Measurements from ENCODE around the gene TSC22D3.

The TSC22D3 gene

GRCh38 chrX:107704587-107704986 is 71.0 kb downstream of the TSC22D3 start:
- in situ Hi-C loops (cut with HindIII; ENCODE audit: low pct_ligation_motif_present, low sequenced_read_pairs), result no loop called here
- no peak for DNase-seq

GRCh38 chrX:107704181-107704580 is 71.4 kb downstream of the TSC22D3 start:
- H3K4me3 ChIP-seq (ENCODE audit: low read depth, low read length), result no peak overlapping the region
- DNase-seq, result no peak
- no peak overlapping the region for H3K27ac ChIP-seq
- H3K36me3 ChIP-seq (replicated peaks), result no peaks in the 10 kb centered on the region
- in situ Hi-C loops (cut with HindIII; ENCODE audit: low pct_ligation_motif_present, low sequenced_read_pairs), result no loop called here
- no peak for TF ChIP-seq CTCF (IDR thresholded peaks at IDR 0.05; ENCODE audit: low read depth, low read length, missing control alignments)
- no peaks in the 10 kb centered on the region for H3K27me3 ChIP-seq (replicated peaks)

More at GRCh38 chrX:107704587-107704986, 71.0 kb downstream of the TSC22D3 start:
- Histone ChIP-seq H3K27ac (no peak overlapping the region), H3K27me3 (replicated peaks) (no peaks in the 10 kb centered on the region), H3K36me3 (replicated peaks) (no peaks in the 10 kb centered on the region), H3K4me3 (ENCODE audit: low read depth, low read length) (no peak overlapping the region)
- no peak for TF ChIP-seq CTCF (IDR thresholded peaks at IDR 0.05; ENCODE audit: low read depth, low read length, missing control alignments)

GRCh38 chrX:107701493-107702121 is 74.0 kb downstream of the TSC22D3 start:
- in situ Hi-C loops (cut with HindIII; ENCODE audit: low pct_ligation_motif_present, low sequenced_read_pairs), result no loop called here
- no peak overlapping the region for H3K27ac ChIP-seq
- no peak for DNase-seq
- H3K36me3 ChIP-seq (replicated peaks), result no peaks in the 10 kb centered on the region
- TF ChIP-seq CTCF (IDR thresholded peaks at IDR 0.05; ENCODE audit: low read depth, low read length, missing control alignments), result no peak
- no peaks in the 10 kb centered on the region for H3K27me3 ChIP-seq (replicated peaks)
- H3K4me3 ChIP-seq (ENCODE audit: low read depth, low read length), result no peak overlapping the region

GRCh38 chrX:107700790-107701189 is 74.8 kb downstream of the TSC22D3 start:
- Histone ChIP-seq H3K27ac (no peak overlapping the region), H3K27me3 (replicated peaks) (no peaks in the 10 kb centered on the region), H3K4me3 (ENCODE audit: low read depth, low read length) (no peak overlapping the region), H3K36me3 (replicated peaks) (no peaks in the 10 kb centered on the region)
- TF ChIP-seq CTCF (IDR thresholded peaks at IDR 0.05; ENCODE audit: low read depth, low read length, missing control alignments), result no peak
- in situ Hi-C loops (cut with HindIII; ENCODE audit: low pct_ligation_motif_present, low sequenced_read_pairs), result no loop called here
- no peak for DNase-seq

- DNase-seq, result no peak
- H3K4me3 ChIP-seq (ENCODE audit: low read depth, low read length), result no peak overlapping the region
- no peaks in the 10 kb centered on the region for H3K27me3 ChIP-seq (replicated peaks)
- no peaks in the 10 kb centered on the region for H3K36me3 ChIP-seq (replicated peaks)
- TF ChIP-seq CTCF (IDR thresholded peaks at IDR 0.05; ENCODE audit: low read depth, low read length, missing control alignments), result no peak
- in situ Hi-C loops (cut with HindIII; ENCODE audit: low pct_ligation_motif_present, low sequenced_read_pairs), result no loop called here
- no peak overlapping the region for H3K27ac ChIP-seq
Measured at GRCh38 chrX:107700317-107700774, 75.2 kb downstream of the TSC22D3 start.

- H3K4me3 ChIP-seq (ENCODE audit: low read depth, low read length), result no peak overlapping the region
- no peak for DNase-seq
- in situ Hi-C loops (cut with HindIII; ENCODE audit: low pct_ligation_motif_present, low sequenced_read_pairs), result no loop called here
- no peak for TF ChIP-seq CTCF (IDR thresholded peaks at IDR 0.05; ENCODE audit: low read depth, low read length, missing control alignments)
- no peak overlapping the region for H3K27ac ChIP-seq
- no peaks in the 10 kb centered on the region for H3K36me3 ChIP-seq (replicated peaks)
- no peaks in the 10 kb centered on the region for H3K27me3 ChIP-seq (replicated peaks)
Measured at GRCh38 chrX:107699616-107700015, 76.0 kb downstream of the TSC22D3 start.

Data from brain microvascular endothelial cell (primary cell).